ENCODE results near the gene NXPH2. TPM values are rescaled to one million over a fixed set of nuclear protein-coding genes. Genes with fewer than 3 reads are reported as not detected.

Gene NXPH2
- total and polyA plus RNA-seq, 4 donors: 12.7 to 23.3 (median 15.8) TPM

DNA sequence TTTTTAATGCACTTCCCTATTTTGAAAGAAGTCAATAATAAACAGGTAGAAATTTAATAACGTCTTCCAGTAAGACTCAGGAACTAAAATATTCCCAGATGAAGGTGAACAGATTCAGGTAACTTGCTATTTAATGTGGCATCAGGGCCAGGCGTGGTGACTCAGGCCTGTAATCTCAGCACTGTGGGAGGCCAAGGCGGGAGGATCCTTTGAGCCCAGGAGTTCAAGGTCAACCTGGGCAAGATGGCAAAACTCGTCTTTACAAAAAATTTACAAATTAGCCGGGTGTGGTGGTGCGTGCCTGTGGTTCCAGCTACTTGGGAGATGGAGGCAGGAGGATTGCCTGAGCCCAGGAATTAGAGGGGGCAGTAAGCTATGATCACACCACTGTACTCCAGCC, 81.8 kb downstream of the NXPH2 start:
- Histone ChIP-seq H3K9me3 (ENCODE audit: control insufficient read depth, insufficient read depth, low read length) (no peaks in the 10 kb centered on the region), H3K4me1 (ENCODE audit: control insufficient read depth, insufficient read depth, low read length) (no peaks in the 10 kb centered on the region), H3K27me3 (ENCODE audit: control insufficient read depth, insufficient read depth, low read length) (no peaks in the 10 kb centered on the region), H3K36me3 (ENCODE audit: control insufficient read depth, insufficient read depth, low read length) (no peaks in the 10 kb centered on the region), H3K4me3 (ENCODE audit: low read depth, low read length) (no peak overlapping the region), H3K27ac (ENCODE audit: low read depth, low read length) (no peak overlapping the region)
- no peak for DNase-seq (ENCODE audit: low read depth in 4 of 6, low spot score in 6 of 6)
- WGBS (ENCODE audit: insufficient coverage): 94% methylated on average over 2 of the region's 6 CpGs

DNA sequence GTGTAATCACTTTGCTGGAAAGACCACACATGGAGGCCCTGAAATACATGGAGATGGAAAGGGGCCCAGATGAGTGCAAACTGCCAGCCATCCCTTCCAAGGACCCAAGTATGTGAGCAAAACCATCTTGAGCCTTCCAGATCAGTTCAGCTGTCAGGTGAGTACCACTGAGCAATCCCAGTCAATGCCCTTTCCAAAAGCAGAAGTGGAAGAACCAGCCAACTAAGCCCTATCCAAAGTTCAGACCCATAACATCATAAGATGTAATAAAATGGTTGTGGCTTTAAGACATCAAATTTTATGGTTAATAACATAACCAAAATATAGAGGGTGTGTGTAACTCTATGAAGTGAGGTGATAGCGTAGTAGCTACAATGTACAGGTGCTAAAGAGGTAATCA, 88.5 kb downstream of the NXPH2 start:
- H3K4me1 ChIP-seq (ENCODE audit: control insufficient read depth, insufficient read depth, low read length): no peaks in the 10 kb centered on the region
- no peak overlapping the region for H3K27ac ChIP-seq (ENCODE audit: low read depth, low read length)
- DNase-seq (ENCODE audit: low read depth in 4 of 6, low spot score in 6 of 6): no peak
- H3K27me3 ChIP-seq (ENCODE audit: control insufficient read depth, insufficient read depth, low read length): no peaks in the 10 kb centered on the region
- 100% methylated on average over 1 of the region's 1 CpG for WGBS (ENCODE audit: insufficient coverage)
- no peak overlapping the region for H3K4me3 ChIP-seq (ENCODE audit: low read depth, low read length)
- no peaks in the 10 kb centered on the region for H3K36me3 ChIP-seq (ENCODE audit: control insufficient read depth, insufficient read depth, low read length)
- H3K9me3 ChIP-seq (ENCODE audit: control insufficient read depth, insufficient read depth, low read length): no peaks in the 10 kb centered on the region

DNA sequence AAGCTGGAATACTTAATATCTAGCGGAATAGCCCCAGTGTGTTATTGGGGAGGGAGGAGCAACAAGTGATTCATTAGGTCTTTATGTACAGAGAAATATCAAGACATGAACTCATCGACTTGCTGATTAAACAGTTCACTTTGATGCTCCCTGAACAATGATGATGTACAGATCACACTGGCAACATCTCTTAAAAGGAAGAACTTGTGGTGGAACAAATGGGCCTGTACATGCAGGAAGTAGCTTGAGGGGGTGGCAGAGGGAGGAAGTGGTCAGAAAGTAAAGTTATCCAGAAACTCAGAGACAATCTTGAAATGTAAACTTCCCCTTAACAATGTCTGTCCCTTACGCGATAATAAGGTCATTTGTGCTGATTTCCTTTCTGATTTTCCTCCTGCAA, 90.5 kb downstream of the NXPH2 start:
- H3K27ac ChIP-seq (ENCODE audit: low read depth, low read length): no peak overlapping the region
- H3K27me3 ChIP-seq (ENCODE audit: control insufficient read depth, insufficient read depth, low read length): no peaks in the 10 kb centered on the region
- no peak for DNase-seq (ENCODE audit: low read depth in 4 of 6, low spot score in 6 of 6)
- H3K4me3 ChIP-seq (ENCODE audit: low read depth, low read length): no peak overlapping the region
- H3K4me1 ChIP-seq (ENCODE audit: control insufficient read depth, insufficient read depth, low read length): no peaks in the 10 kb centered on the region
- 85% methylated on average over 3 of the region's 4 CpGs for WGBS (ENCODE audit: insufficient coverage)
- no peaks in the 10 kb centered on the region for H3K9me3 ChIP-seq (ENCODE audit: control insufficient read depth, insufficient read depth, low read length)
- H3K36me3 ChIP-seq (ENCODE audit: control insufficient read depth, insufficient read depth, low read length): no peaks in the 10 kb centered on the region

DNA sequence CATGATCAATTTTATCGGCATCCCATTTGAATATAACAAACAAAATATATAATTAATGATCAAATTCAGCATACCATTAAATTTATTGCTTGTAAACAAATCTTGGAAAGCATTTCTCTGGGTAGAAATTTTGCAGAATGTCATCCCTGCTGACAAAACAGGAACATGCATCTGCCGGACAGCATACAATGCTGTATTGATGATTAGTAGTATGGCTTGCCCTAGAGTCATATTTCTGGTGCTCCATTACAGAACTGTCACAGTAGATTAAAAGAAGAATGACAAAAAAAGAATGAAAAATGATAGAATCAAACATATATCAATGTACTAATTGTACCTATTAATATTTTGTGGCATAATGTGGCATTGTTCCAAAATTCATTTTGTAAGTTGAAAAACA, 98.0 kb downstream of the NXPH2 start:
- no CpG with 5 or more reads among the region's 2 CpGs for WGBS (ENCODE audit: insufficient coverage)
- H3K27ac ChIP-seq (ENCODE audit: low read depth, low read length): no peak overlapping the region
- H3K4me1 ChIP-seq (ENCODE audit: control insufficient read depth, insufficient read depth, low read length): no peaks in the 10 kb centered on the region
- no peaks in the 10 kb centered on the region for H3K36me3 ChIP-seq (ENCODE audit: control insufficient read depth, insufficient read depth, low read length)
- no peak for DNase-seq (ENCODE audit: low read depth in 4 of 6, low spot score in 6 of 6)
- no peaks in the 10 kb centered on the region for H3K9me3 ChIP-seq (ENCODE audit: control insufficient read depth, insufficient read depth, low read length)
- no peak overlapping the region for H3K4me3 ChIP-seq (ENCODE audit: low read depth, low read length)
- no peaks in the 10 kb centered on the region for H3K27me3 ChIP-seq (ENCODE audit: control insufficient read depth, insufficient read depth, low read length)

DNA sequence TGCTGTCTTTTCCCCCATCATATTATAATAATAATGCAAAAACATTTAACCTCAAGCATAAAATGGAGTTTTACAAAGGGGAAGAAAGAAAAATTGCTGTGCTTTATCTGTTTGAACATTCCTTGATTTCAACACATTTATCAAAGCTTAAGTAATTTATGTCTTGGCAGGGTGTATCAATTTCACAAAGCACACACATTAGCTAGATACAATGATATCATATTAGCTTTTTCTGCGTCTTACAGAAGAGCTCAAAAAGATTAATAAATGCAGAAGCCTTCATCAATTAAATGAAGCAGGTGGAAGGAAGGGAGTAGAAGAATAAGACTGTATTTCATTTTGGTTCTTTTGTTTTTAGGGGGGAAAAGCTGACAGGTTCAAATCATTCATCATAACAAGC, 103.0 kb downstream of the NXPH2 start:
- Histone ChIP-seq H3K27ac (ENCODE audit: low read depth, low read length) (no peak overlapping the region), H3K4me1 (ENCODE audit: control insufficient read depth, insufficient read depth, low read length) (no peaks in the 10 kb centered on the region), H3K36me3 (ENCODE audit: control insufficient read depth, insufficient read depth, low read length) (no peaks in the 10 kb centered on the region), H3K4me3 (ENCODE audit: low read depth, low read length) (no peak overlapping the region), H3K9me3 (ENCODE audit: control insufficient read depth, insufficient read depth, low read length) (no peaks in the 10 kb centered on the region), H3K27me3 (ENCODE audit: control insufficient read depth, insufficient read depth, low read length) (no peaks in the 10 kb centered on the region)
- WGBS (ENCODE audit: insufficient coverage): no CpG with 5 or more reads among the region's 1 CpG
- DNase-seq (ENCODE audit: low read depth in 4 of 6, low spot score in 6 of 6): peak in 1 of 6 donors; percentile 24

DNA sequence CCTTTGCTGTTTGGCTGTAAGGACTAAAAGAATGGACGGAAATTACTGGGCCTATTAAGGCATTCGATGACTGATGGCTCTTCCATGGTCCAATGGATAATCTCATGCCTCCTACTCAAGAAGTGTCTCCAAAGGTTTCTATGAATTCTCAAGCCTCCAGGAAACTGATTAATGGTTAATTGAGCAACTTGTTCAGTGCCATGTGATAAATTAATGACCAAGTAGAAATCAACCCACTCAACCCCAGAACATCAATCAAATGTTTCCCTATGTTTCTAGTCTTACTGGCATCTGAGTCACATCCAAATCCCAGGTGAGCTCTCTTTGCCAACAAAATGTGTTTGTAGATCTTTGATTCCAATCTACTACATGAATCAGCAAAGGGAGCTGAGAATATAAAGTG, 103.6 kb downstream of the NXPH2 start:
- Histone ChIP-seq H3K36me3 (ENCODE audit: control insufficient read depth, insufficient read depth, low read length) (no peaks in the 10 kb centered on the region), H3K27me3 (ENCODE audit: control insufficient read depth, insufficient read depth, low read length) (no peaks in the 10 kb centered on the region), H3K4me1 (ENCODE audit: control insufficient read depth, insufficient read depth, low read length) (no peaks in the 10 kb centered on the region), H3K4me3 (ENCODE audit: low read depth, low read length) (no peak overlapping the region), H3K9me3 (ENCODE audit: control insufficient read depth, insufficient read depth, low read length) (no peaks in the 10 kb centered on the region), H3K27ac (ENCODE audit: low read depth, low read length) (no peak overlapping the region)
- WGBS (ENCODE audit: insufficient coverage): no CpG with 5 or more reads among the region's 2 CpGs
- no peak for DNase-seq (ENCODE audit: low read depth in 4 of 6, low spot score in 6 of 6)

DNA sequence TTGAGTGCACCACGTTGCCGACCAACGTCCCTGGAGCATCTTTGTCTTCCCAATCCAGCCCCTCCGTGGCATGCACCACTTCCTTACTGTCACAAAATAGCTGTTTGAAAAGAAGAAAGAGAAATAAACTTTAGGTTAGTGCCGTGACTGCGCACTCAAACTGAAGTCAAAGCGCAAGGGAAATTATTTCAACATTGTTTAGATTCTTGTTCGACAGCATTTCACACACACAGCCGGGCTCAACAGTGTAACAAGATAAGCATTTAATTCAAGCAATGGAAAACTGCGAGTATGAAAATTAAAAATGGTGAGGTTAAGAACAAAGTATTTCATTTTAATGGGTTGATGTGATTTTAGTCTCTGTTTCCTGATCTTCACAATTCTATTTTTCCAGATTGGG, 108.6 kb downstream of the NXPH2 start:
- no CpG with 5 or more reads among the region's 10 CpGs for WGBS (ENCODE audit: insufficient coverage)
- Histone ChIP-seq H3K27me3 (ENCODE audit: control insufficient read depth, insufficient read depth, low read length) (no peaks in the 10 kb centered on the region), H3K9me3 (ENCODE audit: control insufficient read depth, insufficient read depth, low read length) (no peaks in the 10 kb centered on the region), H3K36me3 (ENCODE audit: control insufficient read depth, insufficient read depth, low read length) (no peaks in the 10 kb centered on the region), H3K4me1 (ENCODE audit: control insufficient read depth, insufficient read depth, low read length) (no peaks in the 10 kb centered on the region), H3K27ac (ENCODE audit: low read depth, low read length) (no peak overlapping the region), H3K4me3 (ENCODE audit: low read depth, low read length) (no peak overlapping the region)
- DNase-seq (ENCODE audit: low read depth in 4 of 6, low spot score in 6 of 6): no peak

DNA sequence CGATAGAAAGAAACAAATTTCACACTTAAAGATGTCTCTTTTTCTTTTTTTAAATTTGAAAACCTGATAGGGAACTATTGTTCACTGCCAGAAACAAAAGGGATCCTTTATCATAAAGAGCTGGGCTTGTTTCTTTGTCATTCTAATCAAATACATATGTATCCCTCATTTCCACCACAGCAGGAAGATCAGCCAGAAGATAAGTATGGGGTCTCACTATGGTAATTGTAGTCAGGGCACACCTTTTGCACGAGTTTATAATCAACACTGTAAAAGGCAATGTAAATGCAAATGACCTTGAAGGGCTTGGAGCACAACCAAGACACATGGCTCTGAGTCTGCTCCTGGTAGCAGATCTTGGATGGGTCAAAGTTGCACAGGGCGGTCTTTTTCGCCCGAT, 109.5 kb downstream of the NXPH2 start:
- H3K27ac ChIP-seq (ENCODE audit: low read depth, low read length): no peak overlapping the region
- no peak for DNase-seq (ENCODE audit: low read depth in 4 of 6, low spot score in 6 of 6)
- no peaks in the 10 kb centered on the region for H3K36me3 ChIP-seq (ENCODE audit: control insufficient read depth, insufficient read depth, low read length)
- no peaks in the 10 kb centered on the region for H3K4me1 ChIP-seq (ENCODE audit: control insufficient read depth, insufficient read depth, low read length)
- no peaks in the 10 kb centered on the region for H3K27me3 ChIP-seq (ENCODE audit: control insufficient read depth, insufficient read depth, low read length)
- no peaks in the 10 kb centered on the region for H3K9me3 ChIP-seq (ENCODE audit: control insufficient read depth, insufficient read depth, low read length)
- 100% methylated on average over 1 of the region's 5 CpGs for WGBS (ENCODE audit: insufficient coverage)
- H3K4me3 ChIP-seq (ENCODE audit: low read depth, low read length): no peak overlapping the region

DNA sequence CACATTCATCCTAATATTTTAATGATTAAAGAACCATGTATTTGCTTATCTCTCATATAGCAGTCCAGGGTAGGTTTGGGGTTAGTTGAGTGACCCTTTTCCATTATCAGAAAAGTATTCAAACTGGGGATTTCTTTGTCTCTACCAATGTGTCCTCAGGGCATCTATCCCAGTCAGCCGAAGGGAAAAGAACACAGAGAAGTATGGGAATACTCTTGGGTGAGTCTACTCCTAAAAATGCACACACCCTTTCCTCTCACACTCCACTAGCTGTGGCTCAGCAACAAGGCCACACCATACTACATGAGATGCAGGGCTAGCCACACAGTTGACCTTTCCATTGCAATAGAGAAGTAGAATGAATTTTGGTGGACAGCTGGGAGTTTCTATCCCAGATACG, 114.3 kb downstream of the NXPH2 start:
- Histone ChIP-seq H3K36me3 (ENCODE audit: control insufficient read depth, insufficient read depth, low read length) (no peaks in the 10 kb centered on the region), H3K27me3 (ENCODE audit: control insufficient read depth, insufficient read depth, low read length) (no peaks in the 10 kb centered on the region), H3K9me3 (ENCODE audit: control insufficient read depth, insufficient read depth, low read length) (no peaks in the 10 kb centered on the region), H3K4me3 (ENCODE audit: low read depth, low read length) (no peak overlapping the region), H3K4me1 (ENCODE audit: control insufficient read depth, insufficient read depth, low read length) (no peaks in the 10 kb centered on the region), H3K27ac (ENCODE audit: low read depth, low read length) (no peak overlapping the region)
- DNase-seq (ENCODE audit: low read depth in 4 of 6, low spot score in 6 of 6): no peak
- 80% methylated on average over 1 of the region's 2 CpGs for WGBS (ENCODE audit: insufficient coverage)

DNA sequence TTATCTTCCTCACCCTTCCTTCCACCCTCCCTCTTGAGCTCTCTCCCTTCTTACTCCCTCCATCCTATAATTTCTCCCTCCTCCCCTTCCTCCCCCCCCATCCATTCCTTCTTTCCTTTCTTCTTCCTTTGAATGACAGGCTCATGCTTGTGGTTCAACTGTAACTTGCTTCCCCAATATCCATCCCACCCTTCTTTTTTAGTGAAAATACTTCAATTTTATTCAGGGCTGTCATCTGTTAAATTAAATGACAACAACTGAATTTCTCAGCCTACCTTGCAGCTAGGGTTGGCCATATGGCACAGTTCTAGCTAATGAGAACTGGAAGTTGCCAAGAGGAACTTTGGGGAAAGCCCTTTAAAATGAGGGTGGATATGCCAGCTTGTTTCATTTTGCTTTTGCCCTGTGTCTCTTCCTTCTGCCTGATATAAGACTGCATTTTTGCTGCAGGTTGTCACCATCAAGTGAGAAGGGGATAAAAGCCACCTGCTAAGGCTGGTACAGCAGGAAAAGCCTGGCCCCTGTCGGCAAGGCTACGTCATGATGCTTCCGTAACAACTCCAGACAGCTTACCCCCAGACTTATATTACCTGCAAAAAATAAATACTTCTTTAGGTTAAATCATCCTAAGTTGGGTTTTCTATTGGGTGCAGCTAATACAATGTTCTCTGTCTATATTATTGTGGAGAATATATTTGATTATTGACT, 121.8 kb downstream of the NXPH2 start:
- Histone ChIP-seq H3K36me3 (ENCODE audit: control insufficient read depth, insufficient read depth, low read length) (no peaks in the 10 kb centered on the region), H3K27ac (ENCODE audit: low read depth, low read length) (no peak overlapping the region), H3K4me1 (ENCODE audit: control insufficient read depth, insufficient read depth, low read length) (no peaks in the 10 kb centered on the region), H3K27me3 (ENCODE audit: control insufficient read depth, insufficient read depth, low read length) (no peaks in the 10 kb centered on the region), H3K4me3 (ENCODE audit: low read depth, low read length) (no peak overlapping the region), H3K9me3 (ENCODE audit: control insufficient read depth, insufficient read depth, low read length) (no peaks in the 10 kb centered on the region)
- no peak for DNase-seq (ENCODE audit: low read depth in 4 of 6, low spot score in 6 of 6)
- no CpG with 5 or more reads among the region's 3 CpGs for WGBS (ENCODE audit: insufficient coverage)
